Suprapubic skin (tissue), 4 donors: Measurements from ENCODE around the gene DNAI4.

Experiments
- POLR2A ChIP-seq, 2 donors: fragments of 450-650 bp; IDR thresholded peaks; one replicate each; pipeline ENCODE4 v1.6.1; 2017; ENCODE audit warnings: antibody characterized with exemption in 2 of 2, mild to moderate bottlenecking in 2 of 2, moderate library complexity in 2 of 2
- POLR2AphosphoS5 ChIP-seq, 3 donors: sonication (generic); formaldehyde crosslinking; IDR thresholded peaks; one replicate each; pipeline ENCODE4 v1.6.1; 2017; ENCODE audit warnings: antibody characterized with exemption in 3 of 3
- TF ChIP-seq, protein P1 (sequence below), 2 donors: fragments of 200-600 bp in 1 of 2; fragments of 450-650 bp in 1 of 2; sonication (generic) in 1 of 2; IDR thresholded peaks; one replicate each; pipeline ENCODE4 v1.5.1; 2016 to 2019; ENCODE audit warnings: antibody characterized with exemption in 2 of 2, mild to moderate bottlenecking in 1 of 2, moderate library complexity in 1 of 2

DNA sequence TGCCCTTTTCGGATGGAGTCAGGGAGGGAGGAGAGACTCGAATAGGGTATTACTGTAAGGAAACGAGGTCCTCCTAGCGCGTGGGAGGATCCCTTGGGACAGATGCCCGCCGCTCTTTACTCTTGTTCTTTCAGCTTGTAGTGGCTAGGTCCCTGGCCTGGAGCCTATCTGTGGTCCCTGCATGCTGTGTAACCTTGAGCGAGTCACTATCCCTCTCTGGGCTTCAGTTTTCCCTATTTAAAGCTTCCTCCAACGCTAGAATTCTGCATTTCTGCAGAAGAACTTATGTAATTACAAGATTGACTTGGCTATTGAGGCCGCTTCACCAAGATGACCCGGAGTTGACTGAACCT, 878 bp upstream of the DNAI4 start:
- TF ChIP-seq, protein P1, sequence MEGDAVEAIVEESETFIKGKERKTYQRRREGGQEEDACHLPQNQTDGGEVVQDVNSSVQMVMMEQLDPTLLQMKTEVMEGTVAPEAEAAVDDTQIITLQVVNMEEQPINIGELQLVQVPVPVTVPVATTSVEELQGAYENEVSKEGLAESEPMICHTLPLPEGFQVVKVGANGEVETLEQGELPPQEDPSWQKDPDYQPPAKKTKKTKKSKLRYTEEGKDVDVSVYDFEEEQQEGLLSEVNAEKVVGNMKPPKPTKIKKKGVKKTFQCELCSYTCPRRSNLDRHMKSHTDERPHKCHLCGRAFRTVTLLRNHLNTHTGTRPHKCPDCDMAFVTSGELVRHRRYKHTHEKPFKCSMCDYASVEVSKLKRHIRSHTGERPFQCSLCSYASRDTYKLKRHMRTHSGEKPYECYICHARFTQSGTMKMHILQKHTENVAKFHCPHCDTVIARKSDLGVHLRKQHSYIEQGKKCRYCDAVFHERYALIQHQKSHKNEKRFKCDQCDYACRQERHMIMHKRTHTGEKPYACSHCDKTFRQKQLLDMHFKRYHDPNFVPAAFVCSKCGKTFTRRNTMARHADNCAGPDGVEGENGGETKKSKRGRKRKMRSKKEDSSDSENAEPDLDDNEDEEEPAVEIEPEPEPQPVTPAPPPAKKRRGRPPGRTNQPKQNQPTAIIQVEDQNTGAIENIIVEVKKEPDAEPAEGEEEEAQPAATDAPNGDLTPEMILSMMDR (IDR thresholded peaks at IDR 0.05), result no peak
- TF ChIP-seq POLR2A (IDR thresholded peaks at IDR 0.05), result no peak
- no peak for TF ChIP-seq POLR2AphosphoS5 (IDR thresholded peaks at IDR 0.05)
